ENCODE results near the gene METTL21C.

The METTL21C gene

DNA sequence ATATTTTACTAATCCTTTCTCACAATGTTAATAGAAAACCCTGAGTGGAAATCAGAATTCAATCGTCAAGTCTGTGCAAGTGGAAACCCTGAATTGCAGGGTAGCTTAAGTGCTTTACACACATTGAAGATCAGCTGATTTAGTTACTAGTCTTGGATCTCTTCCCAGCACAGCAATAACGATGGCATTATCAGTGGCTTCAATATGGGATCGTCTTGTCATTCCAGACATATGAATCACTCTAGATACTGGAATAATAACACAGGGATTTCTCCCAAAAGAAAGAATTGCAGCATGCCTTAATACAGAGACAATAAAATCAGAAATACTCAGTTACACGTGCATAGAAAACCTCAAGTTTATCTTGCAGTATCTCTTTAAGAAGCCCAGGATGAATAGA lies 12.6 kb upstream of the METTL21C start:
- peak; percentile 94 for TF ChIP-seq ISL1 (CRISPR knock-in tag; IDR thresholded peaks at IDR 0.05)
- TF ChIP-seq, protein P1, sequence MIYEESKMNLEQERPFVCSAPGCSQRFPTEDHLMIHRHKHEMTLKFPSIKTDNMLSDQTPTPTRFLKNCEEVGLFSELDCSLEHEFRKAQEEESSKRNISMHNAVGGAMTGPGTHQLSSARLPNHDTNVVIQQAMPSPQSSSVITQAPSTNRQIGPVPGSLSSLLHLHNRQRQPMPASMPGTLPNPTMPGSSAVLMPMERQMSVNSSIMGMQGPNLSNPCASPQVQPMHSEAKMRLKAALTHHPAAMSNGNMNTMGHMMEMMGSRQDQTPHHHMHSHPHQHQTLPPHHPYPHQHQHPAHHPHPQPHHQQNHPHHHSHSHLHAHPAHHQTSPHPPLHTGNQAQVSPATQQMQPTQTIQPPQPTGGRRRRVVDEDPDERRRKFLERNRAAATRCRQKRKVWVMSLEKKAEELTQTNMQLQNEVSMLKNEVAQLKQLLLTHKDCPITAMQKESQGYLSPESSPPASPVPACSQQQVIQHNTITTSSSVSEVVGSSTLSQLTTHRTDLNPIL (CRISPR knock-in tag; IDR thresholded peaks at IDR 0.05; ENCODE audit: low read depth): 0 out of 2 replicates have a peak, but pooled peaks have one; percentile 46
- TF ChIP-seq, protein P2, sequence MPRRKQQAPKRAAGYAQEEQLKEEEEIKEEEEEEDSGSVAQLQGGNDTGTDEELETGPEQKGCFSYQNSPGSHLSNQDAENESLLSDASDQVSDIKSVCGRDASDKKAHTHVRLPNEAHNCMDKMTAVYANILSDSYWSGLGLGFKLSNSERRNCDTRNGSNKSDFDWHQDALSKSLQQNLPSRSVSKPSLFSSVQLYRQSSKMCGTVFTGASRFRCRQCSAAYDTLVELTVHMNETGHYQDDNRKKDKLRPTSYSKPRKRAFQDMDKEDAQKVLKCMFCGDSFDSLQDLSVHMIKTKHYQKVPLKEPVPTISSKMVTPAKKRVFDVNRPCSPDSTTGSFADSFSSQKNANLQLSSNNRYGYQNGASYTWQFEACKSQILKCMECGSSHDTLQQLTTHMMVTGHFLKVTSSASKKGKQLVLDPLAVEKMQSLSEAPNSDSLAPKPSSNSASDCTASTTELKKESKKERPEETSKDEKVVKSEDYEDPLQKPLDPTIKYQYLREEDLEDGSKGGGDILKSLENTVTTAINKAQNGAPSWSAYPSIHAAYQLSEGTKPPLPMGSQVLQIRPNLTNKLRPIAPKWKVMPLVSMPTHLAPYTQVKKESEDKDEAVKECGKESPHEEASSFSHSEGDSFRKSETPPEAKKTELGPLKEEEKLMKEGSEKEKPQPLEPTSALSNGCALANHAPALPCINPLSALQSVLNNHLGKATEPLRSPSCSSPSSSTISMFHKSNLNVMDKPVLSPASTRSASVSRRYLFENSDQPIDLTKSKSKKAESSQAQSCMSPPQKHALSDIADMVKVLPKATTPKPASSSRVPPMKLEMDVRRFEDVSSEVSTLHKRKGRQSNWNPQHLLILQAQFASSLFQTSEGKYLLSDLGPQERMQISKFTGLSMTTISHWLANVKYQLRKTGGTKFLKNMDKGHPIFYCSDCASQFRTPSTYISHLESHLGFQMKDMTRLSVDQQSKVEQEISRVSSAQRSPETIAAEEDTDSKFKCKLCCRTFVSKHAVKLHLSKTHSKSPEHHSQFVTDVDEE (CRISPR knock-in tag; IDR thresholded peaks at IDR 0.05): peak; percentile 85
- TF ChIP-seq, protein P3, sequence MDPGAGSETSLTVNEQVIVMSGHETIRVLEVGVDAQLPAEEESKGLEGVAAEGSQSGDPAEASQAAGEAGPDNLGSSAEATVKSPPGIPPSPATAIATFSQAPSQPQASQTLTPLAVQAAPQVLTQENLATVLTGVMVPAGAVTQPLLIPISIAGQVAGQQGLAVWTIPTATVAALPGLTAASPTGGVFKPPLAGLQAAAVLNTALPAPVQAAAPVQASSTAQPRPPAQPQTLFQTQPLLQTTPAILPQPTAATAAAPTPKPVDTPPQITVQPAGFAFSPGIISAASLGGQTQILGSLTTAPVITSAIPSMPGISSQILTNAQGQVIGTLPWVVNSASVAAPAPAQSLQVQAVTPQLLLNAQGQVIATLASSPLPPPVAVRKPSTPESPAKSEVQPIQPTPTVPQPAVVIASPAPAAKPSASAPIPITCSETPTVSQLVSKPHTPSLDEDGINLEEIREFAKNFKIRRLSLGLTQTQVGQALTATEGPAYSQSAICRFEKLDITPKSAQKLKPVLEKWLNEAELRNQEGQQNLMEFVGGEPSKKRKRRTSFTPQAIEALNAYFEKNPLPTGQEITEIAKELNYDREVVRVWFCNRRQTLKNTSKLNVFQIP (CRISPR knock-in tag; IDR thresholded peaks at IDR 0.05; ENCODE audit: borderline replicate concordance, low read depth): no peak
- no peak for TF ChIP-seq BACH2 (CRISPR knock-in tag; IDR thresholded peaks at IDR 0.05; ENCODE audit: borderline replicate concordance)
- ATAC-seq: peak; percentile 89

DNA sequence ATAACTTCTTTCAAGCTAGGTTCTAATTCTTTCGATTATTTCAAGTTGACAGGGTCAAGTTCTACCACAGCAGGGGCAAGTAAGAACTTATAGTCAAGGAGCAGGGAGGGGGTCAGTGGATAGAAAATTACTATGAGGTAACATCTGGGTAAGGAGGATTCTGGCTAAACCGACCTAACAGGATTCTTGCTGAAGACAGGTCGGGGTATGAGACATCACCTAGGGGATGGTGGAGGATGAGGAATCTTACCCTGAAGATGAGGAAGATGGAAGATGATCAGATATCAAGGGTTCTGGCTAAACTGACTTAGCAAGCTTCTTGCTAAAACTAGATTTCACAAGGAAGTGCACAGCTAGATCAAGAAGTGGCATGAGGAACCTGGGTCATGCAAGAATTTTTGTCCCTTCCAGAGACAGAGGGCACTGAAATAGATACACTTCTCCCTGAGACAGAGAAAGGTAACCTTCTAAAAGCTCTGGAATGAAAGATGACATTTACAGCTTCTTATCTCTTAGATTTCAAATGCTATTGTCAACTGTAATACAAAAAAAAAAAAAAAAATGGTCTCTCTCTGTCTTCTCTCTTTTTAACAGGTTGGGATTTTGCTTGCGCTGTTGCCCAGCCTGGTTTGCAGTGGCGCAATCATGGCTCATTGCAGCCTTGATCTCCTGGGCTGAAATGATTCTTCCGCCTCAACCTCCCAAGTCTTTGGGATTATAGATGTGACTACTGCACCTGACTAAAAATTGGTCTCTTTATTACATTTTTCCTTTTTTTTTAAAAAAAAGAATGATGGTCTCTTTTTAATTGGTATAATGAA lies 9.6 kb upstream of the METTL21C start:
- ATAC-seq: no peak
- no peak for TF ChIP-seq GLIS3 (CRISPR knock-in tag; IDR thresholded peaks at IDR 0.05)
- TF ChIP-seq, protein P2 (CRISPR knock-in tag; IDR thresholded peaks at IDR 0.05): no peak
- TF ChIP-seq SNAI2 (CRISPR knock-in tag; IDR thresholded peaks at IDR 0.05): no peak
- no peak for TF ChIP-seq ZNF70 (CRISPR knock-in tag; IDR thresholded peaks at IDR 0.05)
- TF ChIP-seq ZFP30 (CRISPR knock-in tag; IDR thresholded peaks at IDR 0.05): no peak
- TF ChIP-seq PPARA (CRISPR knock-in tag; IDR thresholded peaks at IDR 0.05; ENCODE audit: borderline replicate concordance): no peak
- TF ChIP-seq, protein P4, sequence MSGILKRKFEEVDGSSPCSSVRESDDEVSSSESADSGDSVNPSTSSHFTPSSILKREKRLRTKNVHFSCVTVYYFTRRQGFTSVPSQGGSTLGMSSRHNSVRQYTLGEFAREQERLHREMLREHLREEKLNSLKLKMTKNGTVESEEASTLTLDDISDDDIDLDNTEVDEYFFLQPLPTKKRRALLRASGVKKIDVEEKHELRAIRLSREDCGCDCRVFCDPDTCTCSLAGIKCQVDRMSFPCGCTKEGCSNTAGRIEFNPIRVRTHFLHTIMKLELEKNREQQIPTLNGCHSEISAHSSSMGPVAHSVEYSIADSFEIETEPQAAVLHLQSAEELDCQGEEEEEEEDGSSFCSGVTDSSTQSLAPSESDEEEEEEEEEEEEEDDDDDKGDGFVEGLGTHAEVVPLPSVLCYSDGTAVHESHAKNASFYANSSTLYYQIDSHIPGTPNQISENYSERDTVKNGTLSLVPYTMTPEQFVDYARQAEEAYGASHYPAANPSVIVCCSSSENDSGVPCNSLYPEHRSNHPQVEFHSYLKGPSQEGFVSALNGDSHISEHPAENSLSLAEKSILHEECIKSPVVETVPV (CRISPR knock-in tag; IDR thresholded peaks at IDR 0.05): no peak
- TF ChIP-seq ISL1 (CRISPR knock-in tag; IDR thresholded peaks at IDR 0.05): no peak
- TF ChIP-seq, protein P3 (CRISPR knock-in tag; IDR thresholded peaks at IDR 0.05; ENCODE audit: borderline replicate concordance, low read depth): no peak
- no peak for TF ChIP-seq ARNTL (CRISPR knock-in tag; IDR thresholded peaks at IDR 0.05; ENCODE audit: borderline replicate concordance, low read depth)

DNA sequence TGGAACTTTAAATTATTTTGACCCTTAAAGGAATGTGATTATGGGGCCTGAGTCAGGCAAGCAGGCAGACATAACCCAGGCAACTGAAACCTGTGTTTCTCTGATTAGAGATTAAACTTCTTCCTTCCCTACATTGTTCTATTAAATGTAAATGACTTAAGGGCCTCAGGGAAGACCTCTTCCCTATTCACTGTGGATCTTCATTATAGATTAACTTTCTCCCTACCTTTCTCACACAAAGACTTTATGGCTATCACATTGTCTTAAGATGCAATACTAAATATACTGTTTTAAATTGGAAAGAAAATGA lies 8.8 kb upstream of the METTL21C start:
- ATAC-seq: no peak
- no peak for TF ChIP-seq ISL1 (CRISPR knock-in tag; IDR thresholded peaks at IDR 0.05)
- no peak for TF ChIP-seq RARB (CRISPR knock-in tag; IDR thresholded peaks at IDR 0.05)
- TF ChIP-seq ZNF565 (CRISPR knock-in tag; conservative IDR thresholded peaks at IDR 0.05; ENCODE audit: low read depth): no peak
- no peak for TF ChIP-seq BACH2 (CRISPR knock-in tag; IDR thresholded peaks at IDR 0.05; ENCODE audit: borderline replicate concordance)

Measured in SK-N-SH treated with all-trans-retinoic acid at 6 μM for 48 hours (cell line).